GM18517 (cell line): ENCODE results near the gene UQCC3.
A peak's percentile ranks its signal among the peaks of the same experiment; 100 is the strongest.
"Not testable (repeated sequence)": the region's sequence is repeated elsewhere in the genome, so short reads cannot be mapped to it uniquely, and the experiment has no call there.

ENCODE experiments used
- ATAC-seq: cut with Tn5 transposase; IDR thresholded peaks from one replicate; pipeline ENCODE4 v1.9.1; 2021; ENCODE audit warnings: mild to moderate bottlenecking, moderate library complexity; ENCODE audit not compliant: unreplicated experiment

The UQCC3 gene

DNA sequence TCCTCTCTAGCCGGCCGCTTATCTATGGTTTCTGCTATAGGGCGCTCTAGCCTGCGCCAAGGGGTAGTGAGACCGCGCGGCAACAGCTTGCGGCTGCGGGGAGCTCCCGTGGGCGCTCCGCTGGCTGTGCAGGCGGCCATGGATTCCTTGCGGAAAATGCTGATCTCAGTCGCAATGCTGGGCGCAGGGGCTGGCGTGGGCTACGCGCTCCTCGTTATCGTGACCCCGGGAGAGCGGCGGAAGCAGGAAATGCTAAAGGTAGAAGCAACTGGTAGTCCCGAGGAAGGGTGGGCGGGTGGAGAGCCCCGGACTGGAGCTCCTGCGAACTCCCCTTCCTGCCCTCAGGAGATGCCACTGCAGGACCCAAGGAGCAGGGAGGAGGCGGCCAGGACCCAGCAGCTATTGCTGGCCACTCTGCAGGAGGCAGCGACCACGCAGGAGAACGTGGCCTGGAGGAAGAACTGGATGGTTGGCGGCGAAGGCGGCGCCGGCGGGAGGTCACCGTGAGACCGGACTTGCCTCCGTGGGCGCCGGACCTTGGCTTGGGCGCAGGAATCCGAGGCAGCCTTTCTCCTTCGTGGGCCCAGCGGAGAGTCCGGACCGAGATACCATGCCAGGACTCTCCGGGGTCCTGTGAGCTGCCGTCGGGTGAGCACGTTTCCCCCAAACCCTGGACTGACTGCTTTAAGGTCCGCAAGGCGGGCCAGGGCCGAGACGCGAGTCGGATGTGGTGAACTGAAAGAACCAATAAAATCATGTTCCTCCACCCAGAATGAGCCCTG is at the start of gene UQCC3, which contains the start of gene LBHD1:
TSS of gene UQCC3 (plus strand) at position 66 of the 782 bp plus-strand sequence. CDS start at position 139, 73 bp downstream.
TSS of gene LBHD1 (minus strand) at position 660 of the 782 bp plus-strand sequence. CDS start 2,236 bp downstream, outside the sequence.
- peak; percentile 68 for ATAC-seq

- ATAC-seq: no peak
Measured at GRCh38 chr11:62622476-62623089, 48.9 kb upstream of the UQCC3 start.

DNA sequence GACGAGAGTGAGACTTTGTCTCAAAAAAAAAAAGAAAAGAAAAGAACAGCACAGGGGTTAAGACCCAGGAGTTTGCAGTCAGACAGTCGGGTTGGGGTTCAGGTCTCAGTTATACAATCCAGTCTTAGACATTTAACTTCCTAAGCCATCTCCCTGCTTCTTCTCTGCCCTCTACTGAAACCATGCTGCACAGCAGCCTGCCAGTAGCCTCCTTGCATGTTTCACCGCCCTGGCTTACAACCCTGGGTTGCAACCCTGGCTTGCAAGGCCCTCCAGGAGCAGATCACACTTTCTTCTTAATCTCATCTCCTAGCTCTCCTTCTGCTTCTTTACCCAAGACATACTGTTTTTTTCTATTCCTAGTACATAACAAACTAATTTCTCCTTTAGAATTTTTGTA is 43.8 kb upstream of the UQCC3 start:
- ATAC-seq: no peak

GRCh38 chr11:62632492-62632891 is 39.0 kb upstream of the UQCC3 start:
- ATAC-seq: no peak

DNA sequence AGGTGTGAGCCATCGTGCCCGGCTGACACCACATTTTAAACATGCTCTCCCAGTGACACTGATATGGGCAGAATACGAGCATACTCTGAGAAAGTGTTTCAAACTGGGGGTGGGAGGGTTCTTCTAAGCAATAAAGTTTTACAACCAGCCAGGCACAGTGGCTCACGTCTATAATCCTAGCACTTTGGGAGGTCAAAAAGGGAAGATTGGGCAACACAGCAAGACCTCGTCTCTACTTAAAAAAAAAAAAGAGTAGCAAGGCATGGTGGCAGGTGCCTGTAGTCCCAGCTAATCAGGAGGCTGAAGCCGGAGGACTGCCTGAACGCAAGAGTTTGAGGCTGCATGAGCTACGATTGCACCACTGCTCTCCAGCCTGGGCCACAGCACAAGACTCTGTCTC is 27.3 kb upstream of the UQCC3 start:
- no peak for ATAC-seq

DNA sequence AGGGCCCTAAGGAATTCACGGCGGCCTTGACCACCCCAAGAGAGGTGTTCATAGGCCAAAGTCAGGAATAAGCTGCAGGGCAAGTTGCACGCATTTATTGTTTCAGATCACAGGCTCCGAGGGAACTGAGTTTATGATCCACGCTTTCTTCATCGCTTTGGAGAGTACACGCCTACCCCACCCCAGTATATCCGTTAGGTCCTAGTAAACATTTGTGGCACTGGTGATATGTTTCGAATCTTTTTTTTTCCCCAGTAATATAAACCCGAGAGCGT is 25.9 kb upstream of the UQCC3 start:
- no peak for ATAC-seq

DNA sequence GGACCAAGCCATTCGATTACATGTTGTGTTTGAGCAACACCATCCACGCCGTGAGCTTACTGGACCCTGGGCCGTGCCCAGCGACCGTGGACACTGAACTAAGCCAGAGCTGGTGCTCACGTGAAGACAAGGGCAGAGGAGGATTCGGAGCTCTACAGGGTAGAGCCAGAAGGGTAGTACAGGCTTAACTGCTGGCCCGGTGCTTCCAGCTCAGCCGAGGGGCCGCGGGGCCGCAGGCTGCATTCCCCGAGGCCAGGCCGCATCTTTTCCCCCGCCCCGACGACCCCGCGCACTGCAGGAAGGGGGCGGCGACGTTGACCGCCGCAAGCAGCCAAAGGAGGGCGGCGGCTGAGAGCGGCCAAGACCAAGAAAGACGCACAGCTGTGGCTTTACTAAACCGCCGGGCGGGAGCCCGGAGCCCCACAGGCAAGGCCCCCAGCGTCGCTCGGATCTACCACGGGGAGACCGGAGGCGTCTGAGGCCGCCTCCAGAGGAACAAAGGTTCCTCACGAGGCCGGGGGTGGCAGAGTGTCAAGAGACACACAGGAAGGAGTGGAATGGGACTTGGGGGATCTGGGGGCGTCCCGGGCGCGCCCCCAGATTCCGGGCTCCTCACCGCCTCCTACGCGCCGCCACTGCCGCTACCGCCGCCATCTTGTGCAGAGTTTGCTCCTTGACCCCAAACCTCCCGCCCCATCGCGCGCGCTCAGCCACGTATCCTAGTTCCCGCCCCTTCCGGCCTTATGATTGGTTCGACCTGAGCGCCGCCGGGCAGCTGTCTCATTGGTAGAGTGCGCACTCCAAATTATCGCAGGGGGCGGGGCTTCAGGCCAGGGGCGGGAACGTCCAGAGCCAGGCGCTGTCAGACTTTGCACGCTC is 25.3 kb upstream of the UQCC3 start, which contains the start of gene GANAB:
TSS of gene GANAB (minus strand) at position 668 of the 879 bp plus-strand sequence. CDS start at position 654, 14 bp downstream.
- peak; percentile 85 for ATAC-seq

- ATAC-seq: peak; percentile 9
Measured at GRCh38 chr11:62646825-62647608, 24.5 kb upstream of the UQCC3 start.

- ATAC-seq: no peak
Measured at GRCh38 chr11:62647609-62648005, 23.9 kb upstream of the UQCC3 start.

- no peak for ATAC-seq
Measured at GRCh38 chr11:62648185-62648966, 23.1 kb upstream of the UQCC3 start.

- no peak for ATAC-seq
Measured at GRCh38 chr11:62648967-62649364, 22.5 kb upstream of the UQCC3 start.

GRCh38 chr11:62649486-62649885 is 22.0 kb upstream of the UQCC3 start:
- ATAC-seq: no peak

GRCh38 chr11:62650283-62650682 is 21.2 kb upstream of the UQCC3 start:
- not testable (repeated sequence) for ATAC-seq

DNA sequence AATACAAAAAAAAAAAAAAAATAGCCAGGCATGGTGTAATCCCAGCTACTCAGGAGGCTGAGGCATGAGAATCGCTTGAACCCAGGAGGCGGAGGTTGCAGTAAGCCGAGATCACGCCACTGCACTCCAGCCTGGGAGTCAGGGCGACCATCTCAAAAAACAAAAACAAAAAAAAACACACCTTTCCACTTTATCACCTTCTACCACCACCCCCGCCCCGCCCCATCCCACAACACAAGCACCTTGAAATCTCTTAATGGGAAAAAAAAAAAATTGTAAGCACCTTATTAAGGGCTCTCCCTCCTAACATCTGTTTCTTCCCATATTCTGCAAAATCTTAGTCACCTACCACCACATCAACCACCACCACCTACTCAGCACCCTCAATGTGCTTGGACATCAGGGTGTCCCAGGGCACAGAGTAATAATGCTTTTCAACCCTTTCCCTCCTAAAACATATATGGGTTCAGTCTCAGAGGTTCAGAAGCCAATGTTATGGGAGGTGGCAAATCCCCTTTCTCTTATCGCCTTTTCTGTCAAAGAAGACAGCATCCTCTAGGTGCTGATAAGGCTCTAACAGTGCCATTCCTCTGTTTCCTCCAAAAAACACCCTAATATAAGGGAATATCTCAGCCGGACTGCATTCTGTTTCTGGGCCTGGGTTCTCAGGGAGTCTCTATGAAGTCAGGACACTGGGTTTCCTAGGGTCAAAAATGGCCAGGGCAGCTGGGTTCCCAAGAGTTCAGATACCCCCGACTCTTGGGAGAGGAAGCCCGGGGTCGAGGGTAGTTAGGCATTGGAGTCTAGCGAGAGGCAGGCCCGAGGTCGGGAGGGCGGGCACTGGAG is 19.1 kb upstream of the UQCC3 start:
- ATAC-seq: no peak

- no peak for ATAC-seq
Measured at GRCh38 chr11:62654297-62654696, 17.2 kb upstream of the UQCC3 start.

- ATAC-seq: no peak
Measured at GRCh38 chr11:62656796-62657429, 14.6 kb upstream of the UQCC3 start.

GRCh38 chr11:62664405-62665074 is 6.9 kb upstream of the UQCC3 start:
- peak; percentile 10 for ATAC-seq

GRCh38 chr11:62665075-62665598 is 6.3 kb upstream of the UQCC3 start, which contains the start of the genes C11orf98 and CSKMT:
C11orf98 (minus strand) TSS chr11:62665210; CDS start chr11:62665169, 41 bp downstream.
CSKMT (plus strand) TSS chr11:62665312; CDS start chr11:62665880, 568 bp downstream.
- peak; percentile 75 for ATAC-seq
